GM12864 (cell line): ENCODE results near the gene RNU7-1.
A peak's percentile ranks its signal among the peaks of the same experiment; 100 is the strongest.

Experiments used
- DNase-seq: peaks from one replicate; pipeline ENCODE4 v3.0.0-alpha.2; 2011; ENCODE audit warnings: low read depth
- H3K4me3 ChIP-seq: 2 replicates; pipeline ENCODE4 v1.5.1; 2011; ENCODE audit warnings: mild to moderate bottlenecking, low read depth, low read length, control low read depth
- TF ChIP-seq, protein P1 (sequence below): IDR thresholded peaks from 2 replicates; pipeline ENCODE4 v1.5.1; 2011; ENCODE audit warnings: low read depth, mild to moderate bottlenecking, moderate library complexity, low read length, control low read depth, inconsistent platforms; ENCODE audit errors: missing control alignments

Gene RNU7-1

DNA sequence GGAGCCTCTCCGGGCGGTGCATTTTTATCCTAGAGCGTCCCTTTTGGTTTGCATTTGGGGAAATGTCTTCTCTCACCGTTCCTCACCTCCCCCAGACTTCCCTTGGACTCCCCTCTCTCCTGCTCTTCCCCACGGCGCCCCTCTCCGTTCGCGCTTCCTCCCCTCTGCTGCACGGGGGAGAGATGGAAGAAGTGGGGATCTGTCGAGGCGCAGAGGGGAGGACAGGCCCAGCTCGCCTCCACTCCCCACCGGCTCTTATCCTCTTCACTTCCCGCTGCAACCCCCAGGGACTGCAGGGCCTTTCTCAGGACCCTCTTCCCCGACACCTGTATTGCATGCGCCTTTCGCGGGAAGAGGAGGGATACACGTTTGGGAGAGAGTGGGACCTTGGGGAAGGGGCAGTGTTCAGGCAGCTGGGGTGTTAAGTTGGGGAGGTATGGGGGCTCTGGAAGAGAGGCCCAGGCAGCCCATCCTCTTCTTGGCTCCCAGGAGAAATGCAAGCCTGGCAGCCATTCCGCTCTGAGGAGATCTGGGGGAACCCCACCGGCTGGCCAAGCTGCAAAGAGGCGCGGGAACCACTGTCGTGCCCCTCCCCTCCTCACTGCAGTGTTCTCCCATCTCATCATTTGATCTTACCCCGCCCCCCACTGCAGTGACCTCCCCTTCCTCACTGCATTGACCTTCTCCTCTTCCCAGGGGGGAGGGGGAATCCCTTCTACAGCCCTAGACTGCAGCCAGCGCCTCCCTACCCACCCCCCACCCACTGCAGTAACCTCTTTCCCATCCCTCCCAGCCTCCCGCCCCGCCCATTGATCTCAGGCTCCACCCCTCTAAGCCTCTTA, 28.4 kb upstream of the RNU7-1 start:
- H3K4me3 ChIP-seq = peak overlapping the region; percentile 76
- TF ChIP-seq, protein P1, sequence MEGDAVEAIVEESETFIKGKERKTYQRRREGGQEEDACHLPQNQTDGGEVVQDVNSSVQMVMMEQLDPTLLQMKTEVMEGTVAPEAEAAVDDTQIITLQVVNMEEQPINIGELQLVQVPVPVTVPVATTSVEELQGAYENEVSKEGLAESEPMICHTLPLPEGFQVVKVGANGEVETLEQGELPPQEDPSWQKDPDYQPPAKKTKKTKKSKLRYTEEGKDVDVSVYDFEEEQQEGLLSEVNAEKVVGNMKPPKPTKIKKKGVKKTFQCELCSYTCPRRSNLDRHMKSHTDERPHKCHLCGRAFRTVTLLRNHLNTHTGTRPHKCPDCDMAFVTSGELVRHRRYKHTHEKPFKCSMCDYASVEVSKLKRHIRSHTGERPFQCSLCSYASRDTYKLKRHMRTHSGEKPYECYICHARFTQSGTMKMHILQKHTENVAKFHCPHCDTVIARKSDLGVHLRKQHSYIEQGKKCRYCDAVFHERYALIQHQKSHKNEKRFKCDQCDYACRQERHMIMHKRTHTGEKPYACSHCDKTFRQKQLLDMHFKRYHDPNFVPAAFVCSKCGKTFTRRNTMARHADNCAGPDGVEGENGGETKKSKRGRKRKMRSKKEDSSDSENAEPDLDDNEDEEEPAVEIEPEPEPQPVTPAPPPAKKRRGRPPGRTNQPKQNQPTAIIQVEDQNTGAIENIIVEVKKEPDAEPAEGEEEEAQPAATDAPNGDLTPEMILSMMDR = no peak
- no peak for DNase-seq

DNA sequence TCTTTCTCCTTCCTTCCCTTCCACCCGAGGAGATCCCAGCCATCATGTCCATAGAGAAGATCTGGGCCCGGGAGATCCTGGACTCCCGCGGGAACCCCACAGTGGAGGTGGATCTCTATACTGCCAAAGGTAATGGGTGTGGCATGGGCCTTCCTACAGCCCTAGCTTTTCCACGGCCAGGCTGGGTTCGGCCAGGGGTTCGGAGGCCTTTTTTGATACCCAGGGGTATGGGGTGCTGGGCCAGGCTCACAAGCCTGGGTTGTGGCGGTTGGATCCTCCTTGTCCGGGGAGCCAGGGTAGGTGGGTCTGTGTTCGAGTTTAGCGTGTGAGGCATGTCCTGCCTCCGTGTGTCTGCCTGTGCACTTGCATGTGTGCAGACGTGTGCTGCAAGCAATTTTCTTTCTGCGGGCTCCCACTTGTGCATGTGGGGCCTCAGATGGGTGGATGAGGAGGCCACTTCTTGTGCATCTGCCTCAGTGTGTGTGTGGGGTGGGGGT, 27.8 kb upstream of the RNU7-1 start:
- TF ChIP-seq, protein P1 = no peak
- H3K4me3 ChIP-seq = peak overlapping the region; percentile 76; the same call in 1 of the 2 replicates

DNA sequence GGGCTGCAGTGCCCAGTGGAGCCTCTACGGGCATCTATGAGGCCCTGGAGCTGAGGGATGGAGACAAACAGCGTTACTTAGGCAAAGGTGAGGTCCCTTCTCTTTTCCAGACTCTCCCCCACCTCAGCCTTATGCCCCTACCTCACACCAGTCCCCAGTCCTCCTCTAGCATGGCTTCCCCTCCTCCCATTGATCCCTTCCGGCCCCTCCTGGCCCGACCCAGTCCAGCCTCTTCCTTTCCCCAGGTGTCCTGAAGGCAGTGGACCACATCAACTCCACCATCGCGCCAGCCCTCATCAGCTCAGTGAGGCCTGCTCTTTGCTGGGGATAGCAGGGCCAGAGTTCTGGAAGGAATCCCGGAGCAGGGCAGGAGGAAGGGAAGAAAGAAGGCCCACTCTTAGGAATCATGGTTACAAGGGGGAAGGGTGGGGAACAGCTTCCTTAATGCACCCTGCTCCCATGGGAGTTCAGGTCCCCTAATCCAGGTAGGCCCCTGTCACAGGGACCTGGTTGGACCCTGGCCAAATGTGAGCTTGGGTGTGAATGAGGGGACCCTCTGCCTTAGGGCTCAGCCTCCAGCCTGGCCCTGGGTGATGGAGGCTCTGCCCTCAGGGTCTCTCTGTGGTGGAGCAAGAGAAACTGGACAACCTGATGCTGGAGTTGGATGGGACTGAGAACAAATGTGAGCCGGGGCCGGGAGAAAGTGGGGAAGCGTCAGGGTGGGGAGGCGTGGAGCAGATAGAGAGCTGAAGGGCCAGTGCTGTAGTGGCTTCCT, 27.0 kb upstream of the RNU7-1 start:
- H3K4me3 ChIP-seq = no peak overlapping the region
- no peak for DNase-seq
- TF ChIP-seq, protein P1 = no peak

More for the DNA sequence above, 27.8 kb upstream of the RNU7-1 start:
- DNase-seq = no peak

DNA sequence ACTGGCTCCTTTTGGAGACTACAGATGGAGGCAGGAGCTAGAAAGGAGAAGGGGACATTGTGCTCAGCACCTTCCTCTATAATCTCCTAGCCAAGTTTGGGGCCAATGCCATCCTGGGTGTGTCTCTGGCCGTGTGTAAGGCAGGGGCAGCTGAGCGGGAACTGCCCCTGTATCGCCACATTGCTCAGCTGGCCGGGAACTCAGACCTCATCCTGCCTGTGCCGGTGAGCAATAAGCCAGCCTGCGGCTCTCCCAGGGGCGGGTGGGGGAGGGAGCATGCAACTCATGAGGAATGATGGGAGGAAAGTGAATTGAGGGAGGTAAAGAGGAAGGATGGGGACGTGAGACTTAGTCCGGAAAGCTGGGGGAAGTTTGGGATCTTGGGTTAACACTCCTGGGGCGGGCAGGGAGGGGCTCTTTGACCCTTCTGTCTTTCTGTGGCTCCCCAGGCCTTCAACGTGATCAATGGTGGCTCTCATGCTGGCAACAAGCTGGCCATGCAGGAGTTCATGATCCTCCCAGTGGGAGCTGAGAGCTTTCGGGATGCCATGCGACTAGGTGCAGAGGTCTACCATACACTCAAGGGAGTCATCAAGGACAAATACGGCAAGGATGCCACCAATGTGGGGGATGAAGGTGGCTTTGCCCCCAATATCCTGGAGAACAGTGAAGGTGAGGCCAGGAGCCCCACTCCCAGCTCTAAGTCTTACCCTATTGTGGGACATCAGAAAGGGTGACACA, 26.0 kb upstream of the RNU7-1 start:
- TF ChIP-seq, protein P1 = no peak
- H3K4me3 ChIP-seq = no peak overlapping the region
- DNase-seq = no peak

DNA sequence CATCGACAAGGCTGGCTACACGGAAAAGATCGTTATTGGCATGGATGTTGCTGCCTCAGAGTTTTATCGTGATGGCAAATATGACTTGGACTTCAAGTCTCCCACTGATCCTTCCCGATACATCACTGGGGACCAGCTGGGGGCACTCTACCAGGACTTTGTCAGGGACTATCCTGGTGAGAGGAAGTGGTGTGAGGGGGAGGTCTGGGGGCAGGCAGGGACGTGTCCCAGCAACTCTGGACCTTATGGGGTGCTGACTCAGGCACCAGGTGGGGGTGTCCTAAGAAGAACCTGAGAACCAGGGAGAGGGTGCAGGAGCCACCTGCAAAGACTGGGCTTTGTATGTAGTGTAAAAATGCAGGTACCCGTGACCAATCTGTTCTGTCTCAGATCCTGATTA, 24.0 kb upstream of the RNU7-1 start:
- H3K4me3 ChIP-seq = no peak overlapping the region
- TF ChIP-seq, protein P1 = no peak
- DNase-seq = no peak

DNA sequence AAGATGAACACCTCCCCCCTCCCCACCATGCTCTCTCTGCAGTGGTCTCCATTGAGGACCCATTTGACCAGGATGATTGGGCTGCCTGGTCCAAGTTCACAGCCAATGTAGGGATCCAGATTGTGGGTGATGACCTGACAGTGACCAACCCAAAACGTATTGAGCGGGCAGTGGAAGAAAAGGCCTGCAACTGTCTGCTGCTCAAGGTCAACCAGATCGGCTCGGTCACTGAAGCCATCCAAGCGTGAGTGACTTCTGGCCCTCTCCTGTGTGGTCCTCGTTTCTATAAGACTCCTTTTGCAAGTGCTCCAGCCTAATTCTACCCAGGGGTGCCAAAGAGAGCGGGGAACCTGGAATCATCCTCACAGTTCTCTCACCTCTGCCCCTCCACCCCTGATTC, 22.1 kb upstream of the RNU7-1 start:
- no peak overlapping the region for H3K4me3 ChIP-seq
- DNase-seq = no peak

More for the DNA sequence above, 22.1 kb upstream of the RNU7-1 start:
- TF ChIP-seq, protein P1 = no peak
